Measurements from ENCODE around the gene TTC31. TPM values are rescaled to one million over a fixed set of nuclear protein-coding genes. Genes with fewer than 3 reads are reported as not detected.

TTC31 gene
- total RNA-seq, 1 experiment from 2014 or later: 25.8 TPM

DNA sequence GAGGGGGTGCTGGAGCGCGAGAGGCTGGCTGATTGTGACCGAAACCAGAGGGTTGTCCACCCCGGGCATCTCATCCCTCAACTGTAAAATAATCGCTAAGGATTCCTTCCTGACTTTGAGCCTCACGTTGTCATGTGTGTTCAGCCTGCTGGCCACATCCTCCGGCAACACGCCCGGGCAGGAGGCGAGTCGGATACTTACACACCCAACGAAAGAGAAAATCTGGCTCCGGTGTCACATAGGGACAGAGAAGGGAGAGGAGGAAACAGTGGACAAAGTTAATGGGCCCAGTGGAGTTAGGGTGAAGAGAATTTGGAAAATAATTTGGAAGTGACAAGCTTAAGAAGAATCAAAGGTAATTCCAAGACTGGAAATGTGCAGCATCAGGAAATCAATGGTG lies 33.8 kb downstream of the TTC31 start:
- Histone ChIP-seq H3K36me3 (ENCODE audit: insufficient read depth, low read length, poor library complexity, severe bottlenecking) (no peaks in the 10 kb centered on the region), H3K27ac (ENCODE audit: low read depth, low read length, poor library complexity, severe bottlenecking) (no peak overlapping the region), H3K9me3 (ENCODE audit: low read depth, low read length, poor library complexity, severe bottlenecking) (no peaks in the 10 kb centered on the region), H3K4me1 (ENCODE audit: insufficient read depth, low read length, poor library complexity, severe bottlenecking) (peaks cover 21% of the 10 kb centered on the region), H3K27me3 (replicated peaks; ENCODE audit: insufficient read depth, low read depth, low read length, poor library complexity) (peaks cover 76% of the 10 kb centered on the region), H3K4me3 (ENCODE audit: low read depth, low read length, poor library complexity, severe bottlenecking) (no peak overlapping the region)
- DNase-seq (ENCODE audit: low spot score): no peak
- intact Hi-C loops (cut with micrococcal nuclease; ENCODE audit: unreplicated experiment): no loop called here
- CTCF ChIA-PET: no interaction called here
- POLR2A ChIA-PET (ENCODE audit: low non-redundant PET): no interaction called here
- TF ChIP-seq, protein P1, sequence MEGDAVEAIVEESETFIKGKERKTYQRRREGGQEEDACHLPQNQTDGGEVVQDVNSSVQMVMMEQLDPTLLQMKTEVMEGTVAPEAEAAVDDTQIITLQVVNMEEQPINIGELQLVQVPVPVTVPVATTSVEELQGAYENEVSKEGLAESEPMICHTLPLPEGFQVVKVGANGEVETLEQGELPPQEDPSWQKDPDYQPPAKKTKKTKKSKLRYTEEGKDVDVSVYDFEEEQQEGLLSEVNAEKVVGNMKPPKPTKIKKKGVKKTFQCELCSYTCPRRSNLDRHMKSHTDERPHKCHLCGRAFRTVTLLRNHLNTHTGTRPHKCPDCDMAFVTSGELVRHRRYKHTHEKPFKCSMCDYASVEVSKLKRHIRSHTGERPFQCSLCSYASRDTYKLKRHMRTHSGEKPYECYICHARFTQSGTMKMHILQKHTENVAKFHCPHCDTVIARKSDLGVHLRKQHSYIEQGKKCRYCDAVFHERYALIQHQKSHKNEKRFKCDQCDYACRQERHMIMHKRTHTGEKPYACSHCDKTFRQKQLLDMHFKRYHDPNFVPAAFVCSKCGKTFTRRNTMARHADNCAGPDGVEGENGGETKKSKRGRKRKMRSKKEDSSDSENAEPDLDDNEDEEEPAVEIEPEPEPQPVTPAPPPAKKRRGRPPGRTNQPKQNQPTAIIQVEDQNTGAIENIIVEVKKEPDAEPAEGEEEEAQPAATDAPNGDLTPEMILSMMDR (conservative IDR thresholded peaks at IDR 0.05; ENCODE audit: low read depth, low read length): no peak
- no peak for TF ChIP-seq EZH2 (IDR thresholded peaks at IDR 0.05; ENCODE audit: borderline replicate concordance, low read depth, low read length, poor library complexity, severe bottlenecking)
- BruUV-seq (replicated peaks): no TSS peak

DNA sequence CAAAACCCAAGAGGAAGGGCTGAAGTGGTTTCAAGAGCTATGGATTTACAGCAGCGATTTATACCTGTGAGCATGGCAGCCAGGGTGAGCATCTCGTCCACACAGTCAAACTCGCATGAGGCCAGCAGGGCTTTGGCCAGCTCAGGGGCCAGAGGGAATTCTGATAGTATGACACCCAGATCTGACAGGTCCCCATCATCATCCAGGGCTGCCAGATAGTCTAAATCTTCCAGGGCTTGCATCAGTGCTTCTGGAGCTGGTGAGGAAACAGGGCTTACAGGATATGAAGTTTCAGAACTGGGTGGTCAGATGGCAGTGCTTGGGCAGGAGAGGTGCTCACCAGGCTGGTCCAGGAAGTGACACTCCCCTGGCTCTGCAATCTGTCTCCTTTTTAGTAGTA lies 39.6 kb downstream of the TTC31 start:
- no peaks in the 10 kb centered on the region for H3K4me1 ChIP-seq (ENCODE audit: insufficient read depth, low read length, poor library complexity, severe bottlenecking)
- CTCF ChIA-PET: no interaction called here
- no peak overlapping the region for H3K4me3 ChIP-seq (ENCODE audit: low read depth, low read length, poor library complexity, severe bottlenecking)
- POLR2A ChIA-PET (ENCODE audit: low non-redundant PET): no interaction called here
- H3K9me3 ChIP-seq (ENCODE audit: low read depth, low read length, poor library complexity, severe bottlenecking): no peaks in the 10 kb centered on the region
- H3K27me3 ChIP-seq (replicated peaks; ENCODE audit: insufficient read depth, low read depth, low read length, poor library complexity): peaks cover 29% of the 10 kb centered on the region
- no TSS peak for BruUV-seq (replicated peaks)
- no peak overlapping the region for H3K27ac ChIP-seq (ENCODE audit: low read depth, low read length, poor library complexity, severe bottlenecking)
- intact Hi-C loops (cut with micrococcal nuclease; ENCODE audit: unreplicated experiment): no loop called here
- H3K36me3 ChIP-seq (ENCODE audit: insufficient read depth, low read length, poor library complexity, severe bottlenecking): peaks cover 18% of the 10 kb centered on the region
- TF ChIP-seq, protein P1 (conservative IDR thresholded peaks at IDR 0.05; ENCODE audit: low read depth, low read length): no peak
- no peak for TF ChIP-seq EZH2 (IDR thresholded peaks at IDR 0.05; ENCODE audit: borderline replicate concordance, low read depth, low read length, poor library complexity, severe bottlenecking)
- no peak for DNase-seq (ENCODE audit: low spot score)

DNA sequence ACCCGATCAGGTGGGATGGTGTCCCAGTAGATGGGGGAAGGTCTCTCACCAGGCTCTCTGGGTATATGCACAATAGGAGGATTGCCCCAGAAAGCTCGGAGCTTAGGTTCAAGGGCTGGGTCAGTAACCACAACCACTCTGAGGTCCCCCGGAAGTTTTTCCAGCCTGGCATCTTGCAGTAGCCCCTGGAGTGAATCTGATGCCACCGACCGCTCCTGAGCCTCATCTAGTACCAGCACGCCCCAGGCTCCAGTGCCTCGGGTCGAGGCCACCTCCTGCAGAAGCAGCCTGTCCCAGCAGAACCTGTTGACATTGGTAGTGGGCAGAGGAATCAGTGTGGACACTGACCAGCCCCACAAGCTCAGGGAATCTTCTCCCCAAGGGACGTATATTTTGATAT lies 41.1 kb downstream of the TTC31 start:
- no peak overlapping the region for H3K27ac ChIP-seq (ENCODE audit: low read depth, low read length, poor library complexity, severe bottlenecking)
- no peak overlapping the region for H3K4me3 ChIP-seq (ENCODE audit: low read depth, low read length, poor library complexity, severe bottlenecking)
- CTCF ChIA-PET: no interaction called here
- peaks cover 8% of the 10 kb centered on the region for H3K4me1 ChIP-seq (ENCODE audit: insufficient read depth, low read length, poor library complexity, severe bottlenecking)
- POLR2A ChIA-PET (ENCODE audit: low non-redundant PET): no interaction called here
- H3K9me3 ChIP-seq (ENCODE audit: low read depth, low read length, poor library complexity, severe bottlenecking): no peaks in the 10 kb centered on the region
- BruUV-seq (replicated peaks): no TSS peak
- no peak for DNase-seq (ENCODE audit: low spot score)
- peaks cover 25% of the 10 kb centered on the region for H3K36me3 ChIP-seq (ENCODE audit: insufficient read depth, low read length, poor library complexity, severe bottlenecking)
- H3K27me3 ChIP-seq (replicated peaks; ENCODE audit: insufficient read depth, low read depth, low read length, poor library complexity): peaks cover 15% of the 10 kb centered on the region
- TF ChIP-seq EZH2 (IDR thresholded peaks at IDR 0.05; ENCODE audit: borderline replicate concordance, low read depth, low read length, poor library complexity, severe bottlenecking): no peak
- TF ChIP-seq, protein P1 (conservative IDR thresholded peaks at IDR 0.05; ENCODE audit: low read depth, low read length): no peak
- intact Hi-C loops (cut with micrococcal nuclease; ENCODE audit: unreplicated experiment): no loop called here
